ENCODE data around the gene LRRC51.
"Not testable (repeated sequence)": the region's sequence is repeated elsewhere in the genome, so short reads cannot be mapped to it uniquely, and the experiment has no call there.

LRRC51 gene

DNA sequence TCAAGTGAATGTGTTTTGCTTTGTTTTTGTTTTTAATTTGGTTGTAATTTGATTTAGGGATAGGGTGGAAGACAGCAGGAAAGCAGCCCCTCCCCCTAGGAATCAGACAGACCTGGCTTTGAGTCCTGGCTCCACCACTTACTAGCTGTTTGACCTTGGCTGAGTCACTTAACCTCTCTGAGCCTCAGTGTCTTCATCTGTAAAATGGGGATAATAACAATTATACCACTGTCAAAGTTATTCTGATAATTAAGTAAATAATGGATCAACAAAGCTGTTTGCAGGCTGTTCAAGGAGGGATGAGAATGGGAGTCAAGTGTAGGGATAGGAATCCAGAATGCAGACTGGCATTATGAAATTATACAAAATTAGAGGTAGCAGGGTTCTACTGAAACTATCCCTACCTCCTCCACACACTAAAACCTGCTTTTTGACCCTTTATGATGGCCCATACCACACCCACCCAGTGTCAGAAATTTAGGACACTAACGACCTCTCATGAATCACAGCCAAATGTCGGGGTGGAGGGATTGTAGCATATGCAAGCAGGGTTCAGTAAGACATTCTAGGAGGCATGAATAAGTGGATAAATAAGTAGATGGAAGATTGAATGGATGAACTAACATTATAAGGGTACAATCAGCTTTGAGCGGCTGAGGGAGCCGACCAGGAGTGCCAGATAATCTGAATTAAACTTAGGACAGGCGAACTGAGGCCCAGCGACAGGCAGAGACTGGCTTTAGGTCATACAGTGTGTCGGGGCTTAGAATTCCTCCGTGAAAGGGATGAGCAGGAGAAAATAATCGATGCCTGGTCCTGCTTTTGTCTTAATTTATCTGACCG is 30.9 kb downstream of the LRRC51 start:
- no peak for DNase-seq (ENCODE audit: low spot score)

- peak; percentile 93 for DNase-seq (ENCODE audit: low spot score)
These were observed 31.7 kb downstream of the LRRC51 start, which contains the start of gene ANAPC15 for GRCh38 chr11:72112143-72112977. TSS of gene ANAPC15 (minus strand) at chr11:72112695. CDS start at chr11:72111276, 1,419 bp downstream.

GRCh38 chr11:72112978-72113808 is 32.5 kb downstream of the LRRC51 start:
- DNase-seq (ENCODE audit: low spot score): peak; percentile 63

GRCh38 chr11:72114570-72114969 is 33.9 kb downstream of the LRRC51 start:
- peak; percentile 20 for DNase-seq (ENCODE audit: low spot score)

GRCh38 chr11:72116019-72116755 is 35.5 kb downstream of the LRRC51 start:
- DNase-seq (ENCODE audit: low spot score): no peak

GRCh38 chr11:72119198-72119597 is 38.5 kb downstream of the LRRC51 start:
- no peak for DNase-seq (ENCODE audit: low spot score)

GRCh38 chr11:72120930-72121329 is 40.3 kb downstream of the LRRC51 start:
- DNase-seq (ENCODE audit: low spot score): no peak

DNA sequence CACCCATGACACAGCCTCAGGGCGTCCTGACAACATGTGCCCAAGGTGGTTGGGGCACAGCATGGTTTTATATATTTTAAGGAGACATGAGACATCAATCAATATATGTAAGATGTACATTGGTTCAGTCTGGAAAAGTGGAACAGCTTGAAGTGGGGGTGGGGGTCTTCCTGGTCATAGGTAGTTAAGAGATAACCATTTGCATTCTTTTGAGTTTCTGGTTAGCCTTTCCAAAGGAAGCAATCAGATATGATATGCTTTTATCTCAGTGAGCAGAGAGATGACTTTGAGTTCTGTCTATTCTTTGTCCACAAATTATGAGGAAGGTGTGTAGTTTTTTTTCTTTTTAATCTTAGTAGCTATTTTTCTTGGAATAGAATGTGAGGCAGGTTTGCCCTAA is 42.0 kb downstream of the LRRC51 start:
- no peak for DNase-seq (ENCODE audit: low spot score)

DNA sequence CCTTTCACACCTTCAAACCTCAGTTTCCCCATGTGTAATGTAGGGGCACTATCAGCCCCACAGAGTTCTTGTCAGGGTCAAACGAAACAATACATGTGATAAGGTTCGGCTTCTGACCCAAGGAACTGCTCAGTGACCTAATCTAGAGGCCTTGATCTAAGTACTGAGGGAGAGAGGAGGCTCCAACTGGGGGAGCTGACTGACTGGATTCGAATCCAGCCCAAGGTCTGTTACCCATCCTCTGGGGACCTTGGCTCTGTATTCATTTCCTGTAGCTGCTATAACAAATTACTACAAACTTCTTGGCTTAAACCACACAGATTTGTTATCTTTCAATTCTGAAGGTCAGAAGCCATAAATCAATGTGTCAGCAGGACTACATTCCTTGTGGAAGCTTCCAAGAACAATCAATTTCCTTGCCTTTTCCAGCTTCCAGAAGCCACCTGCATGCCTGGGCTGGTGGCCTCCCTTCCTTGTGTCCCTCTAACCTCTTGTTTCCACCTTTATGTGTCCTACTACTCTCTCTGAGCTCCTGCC is 42.5 kb downstream of the LRRC51 start:
- DNase-seq (ENCODE audit: low spot score): no peak

GRCh38 chr11:72124046-72124445 is 43.4 kb downstream of the LRRC51 start:
- no peak for DNase-seq (ENCODE audit: low spot score)

- DNase-seq (ENCODE audit: low spot score): no peak
These were observed 45.3 kb downstream of the LRRC51 start for GRCh38 chr11:72125956-72126355.

DNA sequence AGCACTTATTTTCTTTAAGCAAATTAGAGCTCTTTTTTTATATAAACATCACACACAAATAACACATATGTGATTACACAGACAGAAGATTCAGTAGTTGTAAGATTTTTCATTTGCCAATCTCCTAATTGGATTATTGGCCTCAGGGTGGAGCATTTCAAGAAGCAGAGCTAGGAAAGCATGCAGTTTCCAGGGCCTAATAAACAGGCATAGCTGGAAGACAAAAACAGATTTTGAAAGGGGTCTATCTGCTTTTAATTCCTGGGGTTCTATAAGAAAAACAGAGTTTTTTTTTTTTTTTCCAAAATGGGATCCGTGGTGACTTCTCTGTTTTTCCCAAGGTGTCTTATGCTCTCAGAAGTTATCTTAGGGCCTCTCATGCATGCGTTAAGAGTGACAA is 47.3 kb downstream of the LRRC51 start:
- no peak for DNase-seq (ENCODE audit: low spot score)

DNA sequence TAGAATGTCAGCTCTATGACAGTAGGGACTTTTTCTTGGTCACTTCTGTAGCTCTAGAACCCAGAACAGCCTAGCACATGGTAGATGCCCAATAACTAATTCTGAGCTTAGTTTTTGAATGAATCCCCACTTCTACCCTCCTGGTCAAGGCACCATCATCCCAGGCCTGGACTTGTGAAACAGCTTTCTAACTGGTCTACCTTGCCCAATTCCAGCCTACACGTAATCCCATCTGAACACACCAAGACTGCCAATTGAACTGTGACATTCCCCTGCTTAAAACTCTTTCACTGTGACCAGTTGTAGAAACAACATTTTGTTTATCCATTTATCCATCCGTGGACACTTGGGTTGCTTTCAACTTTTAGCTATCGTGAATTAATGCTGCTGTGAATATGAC is 48.7 kb downstream of the LRRC51 start:
- DNase-seq (ENCODE audit: low spot score): no peak

DNA sequence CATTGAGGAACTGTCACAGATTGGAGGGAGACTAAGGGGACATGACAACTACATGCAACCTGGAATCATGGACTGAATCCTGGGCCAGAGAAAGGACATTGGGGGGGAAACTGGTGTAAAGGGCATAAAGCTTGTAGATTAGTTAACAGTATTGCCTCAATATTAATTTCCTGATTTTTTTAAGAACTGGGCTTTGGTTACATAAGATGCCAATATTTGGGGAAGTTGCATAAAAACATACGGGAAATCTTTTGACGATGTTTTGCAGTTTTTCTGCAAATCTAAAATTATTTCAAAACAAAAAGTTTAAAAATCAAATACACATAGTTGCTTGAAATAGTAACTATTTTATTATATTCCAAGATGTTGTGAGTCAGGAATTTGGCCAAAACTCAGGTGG is 52.0 kb downstream of the LRRC51 start:
- DNase-seq (ENCODE audit: low spot score): no peak

- not testable (repeated sequence) for DNase-seq (ENCODE audit: low spot score)
These were observed 54.8 kb downstream of the LRRC51 start, which contains the start of gene FOLR3 for GRCh38 chr11:72135473-72135872. TSS of gene FOLR3 (plus strand) at chr11:72135725. CDS start at chr11:72135953, 228 bp downstream.

GRCh38 chr11:72135891-72136683 is 55.4 kb downstream of the LRRC51 start:
- DNase-seq (ENCODE audit: low spot score): no peak

- DNase-seq (ENCODE audit: low spot score): no peak
These were observed 56.1 kb downstream of the LRRC51 start for GRCh38 chr11:72136684-72137262.

GRCh38 chr11:72138821-72139390 is 58.3 kb downstream of the LRRC51 start:
- no peak for DNase-seq (ENCODE audit: low spot score)

GRCh38 chr11:72139500-72139899 is 58.9 kb downstream of the LRRC51 start:
- no peak for DNase-seq (ENCODE audit: low spot score)

Measured in AG20443 (cell line).